ENCODE results near the gene HDAC5. TPM values are rescaled to one million over a fixed set of nuclear protein-coding genes. Genes with fewer than 3 reads are reported as not detected.
"Not testable (repeated sequence)": the region's sequence is repeated elsewhere in the genome, so short reads cannot be mapped to it uniquely, and the experiment has no call there.

HDAC5 gene
- total and polyA plus RNA-seq, 2 donors (not counting 1 experiment from before 2014, with no cell fraction given), result 31.3 to 125 TPM

DNA sequence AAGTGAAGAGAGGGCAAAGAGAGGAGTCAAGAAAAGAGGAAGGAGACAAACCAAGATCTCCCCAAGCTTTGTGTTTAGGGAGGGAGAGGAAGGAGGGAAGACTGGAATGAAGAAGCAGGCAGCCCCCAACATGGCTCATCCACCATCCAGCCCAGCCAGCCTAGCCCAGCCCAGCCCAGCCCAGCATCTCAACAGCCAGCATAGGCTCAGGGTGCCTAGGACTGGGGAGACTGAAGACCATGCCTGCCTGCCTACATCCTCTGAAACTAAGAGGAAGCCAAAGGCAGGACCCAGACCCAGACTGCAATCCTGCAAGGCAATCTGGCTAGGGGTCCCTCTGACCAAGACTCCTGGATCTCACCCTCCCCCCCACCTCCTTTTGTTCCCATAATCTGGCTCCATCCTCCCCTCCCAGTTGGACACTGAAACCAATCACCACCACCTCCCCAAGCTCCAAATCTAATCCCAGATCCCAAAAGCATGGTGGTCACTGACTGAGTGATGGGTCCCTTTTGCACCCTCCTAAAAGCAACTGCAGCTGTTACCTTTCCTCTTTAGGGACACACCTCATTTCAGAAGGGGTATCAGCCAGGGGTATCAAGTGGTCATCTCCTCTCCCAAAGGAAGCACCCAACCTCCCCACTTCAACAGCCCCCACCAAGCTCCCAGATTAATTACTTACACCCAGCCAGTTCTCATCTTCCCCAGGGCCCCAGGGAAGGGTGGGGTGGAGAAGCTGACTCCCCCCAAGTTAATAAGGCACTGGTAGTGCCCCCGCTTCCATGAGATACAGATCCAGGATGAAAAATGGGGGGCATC, 1.2 kb downstream of the HDAC5 start:
- no peak overlapping the region for H3K27ac ChIP-seq (ENCODE audit: insufficient read depth, low read length)
- H4K20me1 ChIP-seq (ENCODE audit: control insufficient read depth, extremely low read depth, insufficient read depth, low read length), result no peaks in the 10 kb centered on the region
- H3K27me3 ChIP-seq (ENCODE audit: control insufficient read depth, insufficient read depth, low read length), result no peaks in the 10 kb centered on the region
- H3K9ac ChIP-seq (ENCODE audit: insufficient read depth, low read length), result no peak overlapping the region
- peaks cover 3% of the 10 kb centered on the region for H3K4me1 ChIP-seq (ENCODE audit: control insufficient read depth, extremely low read depth, insufficient read depth, low read length)
- TF ChIP-seq EZH2 (IDR thresholded peaks at IDR 0.05; ENCODE audit: low read length, missing control alignments) (no peak), CTCF (conservative IDR thresholded peaks at IDR 0.05 in 1 of 2, IDR thresholded peaks at IDR 0.05 in 1 of 2; ENCODE audit: low read depth in 1 of 2, low read length in 2 of 2) (no peak)
- no peaks in the 10 kb centered on the region for H3K9me3 ChIP-seq (ENCODE audit: control insufficient read depth, insufficient read depth, low read depth, low read length)
- H3K36me3 ChIP-seq (ENCODE audit: control insufficient read depth, insufficient read depth, low read length), result peaks cover 3% of the 10 kb centered on the region
- H2AFZ ChIP-seq (ENCODE audit: low read length), result no peak overlapping the region
- peaks cover 3% of the 10 kb centered on the region for H3K79me2 ChIP-seq (ENCODE audit: control insufficient read depth, insufficient read depth, low read length)
- DNase-seq (ENCODE audit: low read depth in 2 of 2), result no peak
- peak overlapping the region; percentile 97 for H3K4me2 ChIP-seq (ENCODE audit: extremely low read depth, insufficient read depth, low read length)
- peak overlapping the region; percentile 79 to 93 (median 90) for H3K4me3 ChIP-seq (replicated peaks in 1 of 4; ENCODE audit: control extremely low read depth in 1 of 4, insufficient read depth in 1 of 4, low read depth in 3 of 4, low read length in 4 of 4)

DNA sequence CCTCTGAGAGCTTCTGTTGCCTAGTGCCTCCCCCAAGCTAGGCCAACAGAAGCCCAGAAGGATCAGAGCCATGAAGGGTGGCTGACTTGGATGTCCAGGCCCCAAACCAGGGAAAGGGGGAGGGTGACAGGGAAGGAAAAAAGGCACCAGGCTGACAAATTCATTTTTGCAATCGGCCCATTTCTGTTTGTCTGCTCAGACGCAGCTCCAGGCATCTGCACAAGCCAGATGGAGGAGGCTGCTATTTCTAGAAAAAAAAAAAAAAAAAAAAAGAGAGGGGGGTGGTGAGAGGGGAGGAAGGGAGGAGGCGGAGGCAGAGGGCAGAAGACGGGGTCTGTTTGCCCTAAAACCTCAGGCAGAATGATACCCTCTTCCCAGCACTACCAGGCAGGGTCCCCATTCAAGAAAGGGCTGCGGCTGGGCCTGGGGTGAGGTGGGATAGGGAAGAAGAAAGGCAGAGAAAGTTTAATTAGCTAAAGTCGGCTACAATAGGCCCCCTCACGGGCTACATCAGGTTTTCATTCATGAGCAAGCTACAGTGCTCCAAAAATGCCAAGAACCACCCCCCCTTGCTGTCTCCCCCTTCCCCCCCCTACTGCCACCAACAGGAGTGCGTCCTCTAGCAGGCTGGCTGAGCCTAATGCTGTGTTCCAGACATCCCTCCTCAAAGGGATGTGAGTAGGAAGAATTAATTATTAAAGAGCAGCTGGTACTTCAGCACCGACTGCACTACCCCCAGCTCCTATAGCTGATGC, 2.4 kb downstream of the HDAC5 start:
- Histone ChIP-seq H3K27me3 (ENCODE audit: control insufficient read depth, insufficient read depth, low read length) (no peaks in the 10 kb centered on the region), H3K27ac (ENCODE audit: insufficient read depth, low read length) (no peak overlapping the region), H3K36me3 (ENCODE audit: control insufficient read depth, insufficient read depth, low read length) (peaks cover 3% of the 10 kb centered on the region), H3K4me2 (ENCODE audit: extremely low read depth, insufficient read depth, low read length) (no peak overlapping the region), H3K9me3 (ENCODE audit: control insufficient read depth, insufficient read depth, low read depth, low read length) (no peaks in the 10 kb centered on the region), H3K4me3 (replicated peaks in 1 of 4; ENCODE audit: control extremely low read depth in 1 of 4, insufficient read depth in 1 of 4, low read depth in 3 of 4, low read length in 4 of 4) (peak overlapping the region in 1 of 4 experiments; percentile 91), H3K79me2 (ENCODE audit: control insufficient read depth, insufficient read depth, low read length) (peaks cover 3% of the 10 kb centered on the region), H3K9ac (ENCODE audit: insufficient read depth, low read length) (no peak overlapping the region), H2AFZ (ENCODE audit: low read length) (no peak overlapping the region), H3K4me1 (ENCODE audit: control insufficient read depth, extremely low read depth, insufficient read depth, low read length) (peaks cover 3% of the 10 kb centered on the region), H4K20me1 (ENCODE audit: control insufficient read depth, extremely low read depth, insufficient read depth, low read length) (no peaks in the 10 kb centered on the region)
- DNase-seq (ENCODE audit: low read depth in 2 of 2), result no peak
- no peak for TF ChIP-seq EZH2 (IDR thresholded peaks at IDR 0.05; ENCODE audit: low read length, missing control alignments)
- TF ChIP-seq CTCF (conservative IDR thresholded peaks at IDR 0.05 in 1 of 2, IDR thresholded peaks at IDR 0.05 in 1 of 2; ENCODE audit: low read depth in 1 of 2, low read length in 2 of 2), result no peak

- not testable (repeated sequence) for H3K4me2 ChIP-seq (ENCODE audit: extremely low read depth, insufficient read depth, low read length); DNase-seq (ENCODE audit: low read depth in 2 of 2); H3K27ac ChIP-seq (ENCODE audit: insufficient read depth, low read length); H3K9me3 ChIP-seq (ENCODE audit: control insufficient read depth, insufficient read depth, low read depth, low read length); H3K79me2 ChIP-seq (ENCODE audit: control insufficient read depth, insufficient read depth, low read length); H4K20me1 ChIP-seq (ENCODE audit: control insufficient read depth, extremely low read depth, insufficient read depth, low read length); H3K4me1 ChIP-seq (ENCODE audit: control insufficient read depth, extremely low read depth, insufficient read depth, low read length); H2AFZ ChIP-seq (ENCODE audit: low read length); H3K9ac ChIP-seq (ENCODE audit: insufficient read depth, low read length); H3K27me3 ChIP-seq (ENCODE audit: control insufficient read depth, insufficient read depth, low read length); H3K4me3 ChIP-seq (replicated peaks in 1 of 4; ENCODE audit: control extremely low read depth in 1 of 4, insufficient read depth in 1 of 4, low read depth in 3 of 4, low read length in 4 of 4); H3K36me3 ChIP-seq (ENCODE audit: control insufficient read depth, insufficient read depth, low read length)
These were observed 3.2 kb downstream of the HDAC5 start for GRCh38 chr17:44120281-44120680.
